GM20431 (cell line): Measurements from ENCODE around the gene CCND2.

Experiments
- in situ Hi-C: fragments of 300-500 bp; cut with MseI, MboI; formaldehyde crosslinking; loops from one replicate; pipeline ENCODE4 v1.15.0; 2020; ENCODE audit warnings: low sequenced_read_pairs; ENCODE audit not compliant: unreplicated experiment

Gene CCND2

GRCh38 chr12:4287325-4288211 lies 14.0 kb downstream of the CCND2 start:
- in situ Hi-C loops = loop anchor here (10.0 to 25.0 kb wide), 2 partner anchors 175 to 293 kb away; no protein-coding TSS in a partner anchor

GRCh38 chr12:4288296-4289131 lies 15.0 kb downstream of the CCND2 start:
- in situ Hi-C loops = loop anchor here (10.0 to 25.0 kb wide), 2 partner anchors 176 to 294 kb away; no protein-coding TSS in a partner anchor

DNA sequence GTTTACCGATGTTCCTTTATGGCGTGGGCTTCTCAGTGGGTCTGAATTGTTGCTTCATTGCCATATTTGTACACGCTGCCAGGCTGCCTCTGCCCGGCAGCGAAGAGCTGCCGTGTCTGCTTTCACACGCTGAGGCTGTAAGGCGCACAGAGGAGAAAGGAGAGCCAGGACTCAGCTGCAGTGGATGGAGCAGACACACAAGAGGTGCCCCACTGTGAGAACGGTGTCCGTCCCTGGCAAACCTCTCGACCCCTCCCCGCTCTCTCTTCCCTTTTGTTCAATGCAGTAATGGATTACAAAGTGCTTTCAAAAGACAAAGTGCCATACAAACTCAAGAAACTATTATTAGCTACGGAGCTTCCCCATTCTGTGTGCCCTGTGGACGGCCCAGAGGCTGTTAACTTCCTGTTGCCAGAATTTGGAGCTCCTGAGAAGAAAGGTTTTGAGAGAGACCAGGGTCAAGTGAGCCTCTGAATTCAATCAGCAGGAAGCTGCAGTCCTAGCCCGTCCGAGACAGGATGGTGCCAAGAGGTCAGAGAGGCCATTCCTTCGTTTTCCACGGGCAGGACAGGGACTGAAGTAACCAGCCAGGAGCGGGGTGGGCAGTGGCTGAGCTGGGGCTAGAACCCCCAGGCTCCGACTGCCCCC lies 15.8 kb downstream of the CCND2 start:
- in situ Hi-C loops = loop anchor here (10.0 to 25.0 kb wide), 2 partner anchors 177 to 295 kb away; no protein-coding TSS in a partner anchor

DNA sequence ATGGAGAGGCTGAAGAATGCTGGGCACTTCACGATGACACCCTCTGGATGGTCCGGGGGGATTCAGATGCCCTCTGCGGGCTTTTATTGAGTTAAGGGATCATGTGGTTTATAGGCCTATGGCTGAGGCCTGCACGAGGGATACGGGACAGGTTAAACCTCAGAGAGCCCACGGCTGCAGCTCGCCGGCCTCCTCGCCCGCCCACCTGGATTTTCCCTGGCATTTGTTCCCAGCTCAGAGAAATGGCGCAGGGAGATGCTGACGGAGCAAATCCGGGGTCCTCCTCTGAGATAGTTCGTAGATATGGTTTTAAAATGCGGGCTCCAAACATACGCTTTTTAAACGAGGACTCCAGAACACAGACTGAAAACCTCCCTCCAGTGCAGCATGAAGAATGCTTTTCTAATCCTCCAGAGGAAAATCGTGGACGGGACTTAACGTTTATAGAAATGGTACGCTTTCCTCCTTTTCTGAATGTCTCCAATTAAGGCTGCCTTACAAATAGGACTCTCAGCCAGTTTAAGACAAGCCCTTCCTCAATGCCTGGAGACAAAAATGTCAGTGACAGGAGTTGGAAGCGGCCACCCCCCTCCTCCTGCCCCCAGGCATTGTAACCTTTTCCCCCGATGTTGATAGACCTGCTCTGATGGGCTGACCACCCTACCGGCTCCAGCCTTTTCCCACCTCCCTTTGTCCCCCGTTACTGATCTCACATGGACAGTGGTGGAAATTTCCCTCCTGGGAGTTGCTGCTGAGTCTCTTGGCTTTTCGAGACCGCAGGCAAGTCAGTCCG lies 16.6 kb downstream of the CCND2 start:
- in situ Hi-C loops = loop anchor here (10.0 to 25.0 kb wide), 2 partner anchors 178 to 295 kb away; no protein-coding TSS in a partner anchor

DNA sequence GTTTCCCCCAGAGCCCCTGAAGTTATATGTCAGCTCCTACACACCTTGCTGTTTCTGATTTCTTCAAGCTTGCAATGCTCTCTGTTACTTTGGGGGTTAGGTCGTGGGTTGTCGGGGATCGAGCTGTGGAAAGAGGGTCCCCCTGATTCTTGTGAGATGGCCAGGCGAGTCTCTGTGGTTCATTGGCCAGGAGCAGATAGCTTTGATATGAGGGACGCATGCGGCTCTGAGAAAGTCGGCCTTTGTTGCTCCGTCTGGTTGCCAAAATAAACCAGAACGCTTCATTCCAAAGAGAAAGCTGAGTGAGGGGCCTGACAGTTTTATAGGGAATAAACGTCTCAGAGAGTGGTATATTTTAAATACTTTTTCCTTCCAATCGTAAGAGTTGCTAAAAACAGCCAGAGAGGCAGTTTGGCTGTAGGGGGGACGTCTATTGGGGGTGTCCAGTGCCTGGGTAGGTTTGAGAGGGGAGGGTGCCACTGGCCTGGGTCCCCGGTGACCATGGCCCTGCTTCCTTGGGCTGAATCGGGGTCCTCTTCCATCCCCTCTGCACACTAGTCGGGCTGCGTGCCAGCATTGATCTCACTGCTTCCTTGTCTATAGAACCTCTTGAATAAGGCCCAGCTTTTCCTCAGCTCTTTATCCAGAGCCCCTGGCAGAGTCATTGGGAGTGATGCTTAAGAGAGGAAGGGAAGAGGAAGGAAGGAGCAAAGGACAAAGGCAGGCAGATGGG lies 18.9 kb downstream of the CCND2 start:
- in situ Hi-C loops = loop anchor here (25.0 kb wide), 1 partner anchor 180 kb away; no protein-coding TSS in a partner anchor

- in situ Hi-C loops = loop anchor here (25.0 kb wide), 1 partner anchor 181 kb away; no protein-coding TSS in a partner anchor
These were observed 19.9 kb downstream of the CCND2 start for GRCh38 chr12:4293299-4293965.

DNA sequence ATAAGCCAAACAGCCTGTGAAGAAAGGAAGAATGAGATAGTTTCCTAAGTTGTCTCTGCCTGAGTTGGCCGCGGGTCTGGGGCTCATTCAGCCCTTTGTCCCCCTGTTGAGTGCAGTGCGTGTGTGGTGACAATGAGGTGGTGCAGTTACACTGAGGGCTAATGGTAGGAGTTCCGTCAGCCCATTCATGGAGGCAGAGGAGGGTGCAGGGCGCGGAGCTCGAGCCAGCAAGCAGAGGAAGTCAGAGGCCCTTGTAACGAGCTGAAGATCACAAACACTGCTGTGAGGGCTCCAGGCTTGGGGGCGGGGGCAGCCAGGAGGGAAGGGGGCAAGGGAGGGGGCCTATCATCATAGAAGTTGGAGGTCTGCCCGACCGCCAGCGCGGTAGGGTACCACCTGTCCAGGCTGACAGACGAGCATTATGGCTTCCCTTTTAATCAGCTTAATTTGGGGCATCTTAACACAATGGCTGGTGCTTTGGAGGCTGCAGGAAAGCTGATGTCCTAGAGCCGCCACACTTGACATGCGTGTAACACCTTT lies 20.5 kb downstream of the CCND2 start:
- in situ Hi-C loops = loop anchor here (25.0 kb wide), 1 partner anchor 182 kb away; no protein-coding TSS in a partner anchor

DNA sequence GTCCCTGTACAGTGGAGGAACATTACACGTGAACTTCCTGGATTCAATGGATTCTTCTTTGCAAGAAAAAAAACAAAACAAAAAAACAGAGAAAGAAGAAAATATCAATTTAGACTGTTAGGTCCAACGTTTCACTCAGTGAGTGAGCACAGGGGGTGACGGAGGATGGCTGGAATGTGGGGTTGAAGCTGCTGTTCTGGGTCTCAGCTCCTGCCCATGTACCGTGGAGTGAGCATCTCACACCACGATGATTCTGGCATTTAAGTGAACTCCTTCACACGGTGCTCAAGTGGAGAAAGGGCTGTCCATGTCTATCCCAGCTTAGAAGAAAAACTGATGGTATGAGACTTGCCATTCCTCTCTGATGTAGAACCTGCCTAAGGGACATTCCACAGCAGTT lies 23.2 kb downstream of the CCND2 start:
- in situ Hi-C loops = loop anchor here (25.0 kb wide), 1 partner anchor 184 kb away; no protein-coding TSS in a partner anchor

- in situ Hi-C loops = loop anchor here (25.0 kb wide), 1 partner anchor 185 kb away; no protein-coding TSS in a partner anchor
These were observed 24.1 kb downstream of the CCND2 start for GRCh38 chr12:4297617-4298016.

GRCh38 chr12:4300883-4301282 lies 27.3 kb downstream of the CCND2 start:
- in situ Hi-C loops = no loop called here

- in situ Hi-C loops = no loop called here
These were observed 28.5 kb downstream of the CCND2 start for GRCh38 chr12:4301932-4302501.

- in situ Hi-C loops = no loop called here
These were observed 29.3 kb downstream of the CCND2 start for GRCh38 chr12:4302881-4303280.

- in situ Hi-C loops = no loop called here
These were observed 30.2 kb downstream of the CCND2 start for GRCh38 chr12:4303750-4304149.

- in situ Hi-C loops = no loop called here
These were observed 34.2 kb downstream of the CCND2 start for GRCh38 chr12:4307593-4308333.

- in situ Hi-C loops = no loop called here
These were observed 34.9 kb downstream of the CCND2 start for GRCh38 chr12:4308334-4308950.

GRCh38 chr12:4311776-4312175 lies 38.2 kb downstream of the CCND2 start:
- in situ Hi-C loops = no loop called here
